ENCODE data around the gene ZSWIM9.

Gene ZSWIM9

DNA sequence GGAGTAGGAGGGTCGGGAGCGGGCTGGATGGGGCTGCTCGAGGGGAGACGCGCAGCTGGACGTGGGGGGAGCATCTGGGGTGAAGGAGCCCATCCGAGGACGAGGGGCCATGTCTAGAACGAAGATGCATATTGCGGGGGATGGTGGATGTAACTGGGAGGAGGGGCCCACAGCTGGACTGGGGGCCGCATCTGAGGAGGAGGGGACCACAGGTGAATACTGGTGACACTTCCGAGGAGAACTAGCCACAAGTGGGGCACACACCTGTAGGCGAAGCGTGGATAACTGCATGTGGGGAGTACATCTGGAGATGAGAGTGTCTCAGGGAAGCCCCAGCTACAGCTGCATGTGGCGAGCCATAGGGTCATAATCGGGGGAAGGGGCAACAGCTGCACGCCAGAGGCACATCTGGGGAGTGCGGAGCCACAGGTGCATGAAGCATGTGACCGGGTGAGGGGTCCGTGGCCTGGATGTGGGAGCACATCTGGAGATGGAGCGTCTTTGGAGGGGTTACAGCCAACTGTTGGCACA, 402 bp downstream of the ZSWIM9 start:
- in situ Hi-C loops (cut with HindIII; ENCODE audit: low pct_ligation_motif_present, low pct_unique_long_range_greater_than_20kb, low sequenced_read_pairs), result no loop called here
- DNase-seq, result no peak

DNA sequence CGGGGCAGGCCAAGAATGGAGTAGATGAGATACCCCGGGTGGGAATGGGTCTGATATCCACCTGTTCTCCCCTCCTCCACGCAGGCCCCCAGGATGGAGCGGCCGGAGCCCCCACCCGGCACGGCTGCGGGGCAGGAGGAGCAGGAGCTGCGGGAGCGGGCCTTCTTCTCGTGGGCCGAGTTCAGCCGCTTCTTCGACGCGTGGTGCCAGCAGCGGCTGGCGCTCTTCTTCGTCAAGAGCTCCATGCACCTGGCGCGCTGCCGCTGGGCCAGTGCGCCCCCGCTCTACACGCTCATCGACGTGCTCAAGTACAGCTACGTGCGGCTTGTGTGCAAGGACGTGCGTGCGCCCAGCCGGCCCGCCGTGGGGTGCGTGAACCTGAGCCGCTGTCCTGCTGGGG, 1.2 kb downstream of the ZSWIM9 start:
- in situ Hi-C loops (cut with HindIII; ENCODE audit: low pct_ligation_motif_present, low pct_unique_long_range_greater_than_20kb, low sequenced_read_pairs), result no loop called here
- no peak for DNase-seq

DNA sequence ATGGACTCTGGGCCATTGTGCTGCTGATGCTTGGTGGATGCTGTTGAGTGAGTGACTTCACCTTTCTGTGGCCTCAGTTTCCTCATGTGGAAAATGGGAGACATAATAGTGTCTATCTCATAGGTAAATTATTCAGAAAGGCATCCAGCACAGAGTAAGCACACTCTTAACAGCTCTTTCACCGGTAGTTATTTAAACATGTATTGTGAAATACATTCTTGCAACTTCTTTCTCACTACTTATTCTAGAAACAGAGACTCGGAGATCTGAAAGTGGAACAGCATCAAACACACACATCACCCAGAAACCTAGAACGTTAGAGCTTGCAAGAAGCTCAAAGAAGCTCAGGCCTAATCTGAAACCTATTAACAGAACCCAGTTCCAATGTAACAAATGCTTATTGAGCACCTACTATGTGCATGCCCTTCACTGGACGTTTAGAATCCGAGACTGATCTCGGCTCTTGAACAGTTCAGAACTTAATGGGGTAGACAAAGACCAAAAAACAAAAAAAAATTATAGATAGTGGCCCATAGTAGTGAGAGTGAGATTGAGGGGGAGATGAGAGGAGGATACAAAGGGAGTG, 4.1 kb downstream of the ZSWIM9 start:
- in situ Hi-C loops (cut with HindIII; ENCODE audit: low pct_ligation_motif_present, low pct_unique_long_range_greater_than_20kb, low sequenced_read_pairs), result no loop called here
- DNase-seq, result no peak

GRCh38 chr19:48175578-48175977, 5.1 kb downstream of the ZSWIM9 start:
- in situ Hi-C loops (cut with HindIII; ENCODE audit: low pct_ligation_motif_present, low pct_unique_long_range_greater_than_20kb, low sequenced_read_pairs), result no loop called here
- DNase-seq, result no peak

GRCh38 chr19:48176226-48176625, 5.7 kb downstream of the ZSWIM9 start:
- in situ Hi-C loops (cut with HindIII; ENCODE audit: low pct_ligation_motif_present, low pct_unique_long_range_greater_than_20kb, low sequenced_read_pairs), result no loop called here
- DNase-seq, result no peak

- in situ Hi-C loops (cut with HindIII; ENCODE audit: low pct_ligation_motif_present, low pct_unique_long_range_greater_than_20kb, low sequenced_read_pairs), result no loop called here
- no peak for DNase-seq
Observed at GRCh38 chr19:48181505-48181904, 11.0 kb downstream of the ZSWIM9 start.

DNA sequence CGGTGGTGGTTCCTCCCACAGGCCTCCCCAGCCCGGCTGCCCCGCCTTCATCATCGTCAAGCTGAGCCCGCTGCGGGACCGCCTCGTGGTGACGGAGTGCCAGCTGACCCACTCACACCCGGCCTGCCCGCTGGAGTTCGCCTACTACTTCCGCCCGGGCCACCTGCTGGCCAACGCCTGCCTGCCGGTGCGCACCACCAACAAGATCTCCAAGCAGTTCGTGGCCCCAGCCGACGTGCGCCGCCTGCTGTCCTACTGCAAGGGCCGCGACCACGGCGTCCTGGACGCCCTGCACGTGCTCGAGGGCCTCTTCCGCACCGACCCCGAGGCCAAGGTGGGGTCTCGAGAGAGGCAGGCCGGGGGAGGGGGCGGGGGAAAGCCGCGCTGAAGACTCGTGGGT, 12.0 kb downstream of the ZSWIM9 start:
- in situ Hi-C loops (cut with HindIII; ENCODE audit: low pct_ligation_motif_present, low pct_unique_long_range_greater_than_20kb, low sequenced_read_pairs), result no loop called here

GRCh38 chr19:48183356-48183755, 12.9 kb downstream of the ZSWIM9 start:
- in situ Hi-C loops (cut with HindIII; ENCODE audit: low pct_ligation_motif_present, low pct_unique_long_range_greater_than_20kb, low sequenced_read_pairs), result no loop called here
- no peak for DNase-seq

More for the DNA sequence above, 12.0 kb downstream of the ZSWIM9 start:
- no peak for DNase-seq

GRCh38 chr19:48186015-48186414, 15.5 kb downstream of the ZSWIM9 start:
- DNase-seq, result no peak

GRCh38 chr19:48186541-48186991, 16.1 kb downstream of the ZSWIM9 start:
- no peak for DNase-seq
- in situ Hi-C loops (cut with HindIII; ENCODE audit: low pct_ligation_motif_present, low pct_unique_long_range_greater_than_20kb, low sequenced_read_pairs), result no loop called here

More at GRCh38 chr19:48186015-48186414, 15.5 kb downstream of the ZSWIM9 start:
- in situ Hi-C loops (cut with HindIII; ENCODE audit: low pct_ligation_motif_present, low pct_unique_long_range_greater_than_20kb, low sequenced_read_pairs), result no loop called here

DNA sequence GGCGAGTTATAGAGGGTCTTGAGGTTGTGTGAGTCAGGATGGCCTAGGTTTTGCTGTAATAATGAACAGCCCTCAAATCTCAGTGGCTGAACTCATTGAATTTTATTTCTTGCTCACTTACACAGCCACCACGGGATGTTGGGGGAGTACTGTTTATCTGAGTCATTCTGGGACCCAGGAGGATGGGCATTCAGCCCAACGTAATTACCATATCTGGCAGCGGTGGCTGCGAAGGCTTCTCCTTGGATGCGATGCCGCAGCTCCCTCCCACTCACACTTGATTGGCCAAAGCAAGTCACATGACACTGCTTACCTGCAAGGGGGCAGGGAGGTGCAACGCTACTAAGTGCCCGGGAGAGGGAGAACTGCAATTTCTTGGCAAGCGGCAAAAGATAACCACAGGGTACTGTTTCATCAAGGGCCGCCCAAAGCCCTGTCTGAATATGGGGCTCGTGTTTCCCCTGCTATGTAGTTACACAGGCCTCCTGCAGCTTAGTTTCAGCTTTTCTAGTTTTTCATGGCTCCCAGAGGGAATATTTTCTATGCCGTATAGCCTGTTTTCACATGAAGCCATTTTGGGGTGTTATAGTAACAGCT, 19.9 kb downstream of the ZSWIM9 start:
- in situ Hi-C loops (cut with HindIII; ENCODE audit: low pct_ligation_motif_present, low pct_unique_long_range_greater_than_20kb, low sequenced_read_pairs), result no loop called here
- peak; percentile 35 for DNase-seq

DNA sequence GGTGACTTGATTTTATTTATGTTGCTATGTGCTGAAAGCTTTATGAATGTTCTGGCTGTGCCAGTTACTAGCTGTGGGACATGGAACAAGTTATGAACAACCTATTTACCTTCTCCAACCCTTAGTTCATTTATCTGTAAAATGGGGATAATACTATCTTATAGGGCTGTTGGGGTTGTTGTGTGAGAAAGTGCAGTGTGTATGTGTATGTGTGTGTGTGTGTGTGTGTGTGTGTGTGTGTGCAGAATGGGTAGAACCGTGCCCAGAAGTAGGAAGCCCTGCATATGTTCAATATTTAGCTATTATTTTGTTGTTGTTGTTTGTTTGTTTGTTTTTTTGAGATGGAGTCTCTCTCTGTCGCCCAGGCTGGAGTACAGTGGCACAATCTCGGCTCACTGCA, 20.4 kb downstream of the ZSWIM9 start:
- in situ Hi-C loops (cut with HindIII; ENCODE audit: low pct_ligation_motif_present, low pct_unique_long_range_greater_than_20kb, low sequenced_read_pairs), result no loop called here

DNA sequence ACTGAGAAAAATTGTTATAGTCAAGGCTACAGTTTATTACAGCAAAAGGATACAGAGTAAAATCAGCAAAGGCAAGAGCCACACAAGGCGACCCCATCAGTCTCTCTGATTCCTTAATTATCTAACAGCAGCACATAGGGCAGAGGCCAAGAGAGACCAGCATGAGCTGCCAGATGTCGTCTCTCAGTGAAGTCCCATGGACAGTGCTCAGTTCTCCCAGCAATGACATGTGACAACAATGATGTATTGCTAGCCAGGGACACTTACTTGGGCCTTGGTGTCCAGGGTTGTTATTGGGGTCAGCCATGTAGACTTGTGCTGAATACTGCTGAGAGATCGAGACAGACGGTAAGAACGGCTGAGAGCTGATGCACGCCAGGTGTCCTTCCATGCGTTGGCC, 22.3 kb downstream of the ZSWIM9 start:
- no peak for DNase-seq
- in situ Hi-C loops (cut with HindIII; ENCODE audit: low pct_ligation_motif_present, low pct_unique_long_range_greater_than_20kb, low sequenced_read_pairs), result no loop called here

More for the DNA sequence above, 20.4 kb downstream of the ZSWIM9 start:
- no peak for DNase-seq

DNA sequence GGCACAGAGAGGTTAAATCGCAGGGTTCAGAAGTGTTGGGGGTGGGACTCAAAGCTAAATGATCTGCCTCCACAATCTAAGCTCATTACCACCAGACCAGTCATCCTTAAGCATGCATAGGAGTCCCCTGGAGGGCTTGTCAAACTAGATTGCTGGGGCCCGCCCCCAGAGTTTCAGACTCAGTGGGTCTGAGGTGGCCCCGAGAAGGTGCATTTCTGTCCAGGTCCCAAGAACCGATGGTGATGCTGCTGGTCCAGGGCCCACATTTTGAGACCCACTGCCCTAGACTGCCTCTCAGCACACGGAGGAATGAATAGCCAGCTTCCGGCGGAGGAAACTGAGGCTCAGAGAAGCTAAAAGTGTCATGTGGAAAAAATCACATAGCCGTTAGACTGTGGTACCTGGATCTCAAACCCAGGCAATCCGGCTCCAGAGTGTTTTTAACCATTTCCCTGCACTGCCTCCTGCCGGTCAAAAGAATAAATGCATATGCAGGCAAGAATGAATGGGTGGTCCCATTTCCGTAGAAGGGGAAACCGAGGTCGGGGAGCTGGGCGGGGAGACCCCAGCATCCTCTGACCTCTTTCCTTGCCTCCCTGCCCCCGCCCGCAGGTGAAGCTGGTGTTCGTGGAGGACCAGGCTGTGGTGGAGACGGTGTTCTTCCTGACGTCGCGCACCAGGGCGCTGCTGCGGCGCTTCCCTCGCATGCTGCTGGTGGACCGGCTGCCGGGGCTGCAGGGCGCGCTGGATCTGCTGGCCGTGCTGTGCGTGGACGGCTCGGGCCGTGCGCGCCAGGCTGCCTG, 23.8 kb downstream of the ZSWIM9 start:
- in situ Hi-C loops (cut with HindIII; ENCODE audit: low pct_ligation_motif_present, low pct_unique_long_range_greater_than_20kb, low sequenced_read_pairs), result no loop called here

GRCh38 chr19:48194844-48195830, 24.7 kb downstream of the ZSWIM9 start:
- no peak for DNase-seq
- in situ Hi-C loops (cut with HindIII; ENCODE audit: low pct_ligation_motif_present, low pct_unique_long_range_greater_than_20kb, low sequenced_read_pairs), result no loop called here

More for the DNA sequence above, 23.8 kb downstream of the ZSWIM9 start:
- DNase-seq, result no peak

DNA sequence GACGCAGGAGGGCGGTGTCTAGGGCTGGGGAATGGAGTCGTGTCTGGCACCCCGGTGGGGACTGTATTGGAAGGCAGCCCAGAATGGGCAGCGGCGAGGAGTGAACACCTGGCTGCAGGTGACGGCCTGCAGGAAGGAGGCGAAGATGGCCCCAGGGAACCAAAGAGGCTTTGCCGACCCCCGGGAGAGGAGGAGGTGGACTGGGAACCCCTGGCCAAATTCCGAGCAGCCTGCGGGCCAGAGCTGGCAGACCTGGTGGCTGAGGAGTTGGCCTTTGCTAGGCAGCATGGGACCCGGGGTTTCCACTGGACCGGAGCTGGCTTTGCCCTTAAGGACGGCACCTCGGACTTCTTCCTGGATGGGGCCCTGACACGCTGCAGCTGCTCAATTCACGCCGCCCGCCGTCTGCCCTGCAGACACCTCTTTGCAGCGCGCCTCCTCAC, 25.9 kb downstream of the ZSWIM9 start:
- in situ Hi-C loops (cut with HindIII; ENCODE audit: low pct_ligation_motif_present, low pct_unique_long_range_greater_than_20kb, low sequenced_read_pairs), result no loop called here
- no peak for DNase-seq

DNA sequence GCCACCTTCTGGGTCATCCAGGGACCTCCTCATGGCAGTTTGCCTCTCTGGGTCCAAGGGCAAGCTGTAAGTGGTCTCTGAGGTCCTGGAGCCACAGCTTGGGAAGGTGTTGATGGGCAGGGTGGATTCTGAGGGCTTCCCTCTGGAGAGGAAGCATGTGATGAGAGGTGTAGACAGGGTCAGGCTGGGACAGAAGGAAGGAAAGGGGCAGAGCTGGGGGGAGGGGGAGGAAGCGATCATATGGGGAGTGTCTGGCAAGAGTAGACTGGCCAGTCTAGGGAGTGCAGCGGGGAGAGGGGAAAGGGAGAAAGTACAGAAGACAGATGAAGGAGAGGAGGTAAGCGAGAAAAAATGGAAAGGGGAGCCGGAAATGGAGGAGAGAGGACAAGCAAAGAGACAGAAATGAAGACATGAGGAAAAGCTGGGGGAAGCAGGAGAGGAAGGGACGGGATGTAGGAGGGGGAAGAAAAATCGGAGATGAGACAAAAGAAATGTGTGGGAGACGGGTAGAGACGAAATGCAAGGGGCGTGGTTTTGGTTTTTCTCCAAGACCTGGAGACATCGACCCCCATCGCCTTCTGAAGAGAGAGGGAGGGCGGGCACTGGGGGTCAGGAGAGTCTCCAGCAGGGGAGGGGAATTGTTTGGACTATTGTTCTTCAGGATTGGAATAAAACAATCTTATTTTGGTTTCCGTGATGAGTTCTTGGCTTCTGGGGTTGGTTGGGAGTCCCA, 26.6 kb downstream of the ZSWIM9 start:
- in situ Hi-C loops (cut with HindIII; ENCODE audit: low pct_ligation_motif_present, low pct_unique_long_range_greater_than_20kb, low sequenced_read_pairs), result no loop called here
- no peak for DNase-seq
